GM12865 (cell line): ENCODE data around the gene TMPRSS11F.

ENCODE experiments used
- DNase-seq: peaks from one replicate; pipeline ENCODE4 v3.0.0; 2010; ENCODE audit warnings: low read depth
- H3K4me3 ChIP-seq: 2 replicates; pipeline ENCODE4 v1.5.1; 2011; ENCODE audit warnings: mild to moderate bottlenecking, low read depth, low read length, control low read depth
- TF ChIP-seq, protein P1 (sequence below): IDR thresholded peaks from 2 replicates; pipeline ENCODE4 v1.5.1; 2011; ENCODE audit warnings: low read length, control low read depth, low read depth, inconsistent platforms; ENCODE audit not compliant: insufficient read depth; ENCODE audit errors: missing control alignments

The TMPRSS11F gene

DNA sequence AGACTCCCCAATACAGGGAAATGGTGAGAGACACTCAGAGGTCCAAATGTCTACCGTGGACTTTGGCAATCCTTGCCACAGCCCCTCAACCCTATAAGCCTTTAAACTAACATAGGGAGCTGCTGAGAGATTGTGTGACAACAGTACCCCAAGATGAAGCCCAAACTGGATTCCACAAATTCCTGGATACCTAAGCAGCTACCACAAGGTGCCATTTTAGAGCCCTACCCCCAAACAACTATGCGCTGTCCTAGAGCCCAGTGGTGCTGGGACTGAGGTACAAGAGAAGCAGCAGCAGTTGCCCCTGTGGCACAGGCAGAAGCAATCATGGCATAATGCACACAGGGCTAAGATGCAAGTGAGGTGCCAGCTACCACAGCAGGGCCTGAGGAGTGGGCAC, 2.7 kb upstream of the TMPRSS11F start:
- DNase-seq, result no peak
- no peak overlapping the region for H3K4me3 ChIP-seq
- TF ChIP-seq, protein P1, sequence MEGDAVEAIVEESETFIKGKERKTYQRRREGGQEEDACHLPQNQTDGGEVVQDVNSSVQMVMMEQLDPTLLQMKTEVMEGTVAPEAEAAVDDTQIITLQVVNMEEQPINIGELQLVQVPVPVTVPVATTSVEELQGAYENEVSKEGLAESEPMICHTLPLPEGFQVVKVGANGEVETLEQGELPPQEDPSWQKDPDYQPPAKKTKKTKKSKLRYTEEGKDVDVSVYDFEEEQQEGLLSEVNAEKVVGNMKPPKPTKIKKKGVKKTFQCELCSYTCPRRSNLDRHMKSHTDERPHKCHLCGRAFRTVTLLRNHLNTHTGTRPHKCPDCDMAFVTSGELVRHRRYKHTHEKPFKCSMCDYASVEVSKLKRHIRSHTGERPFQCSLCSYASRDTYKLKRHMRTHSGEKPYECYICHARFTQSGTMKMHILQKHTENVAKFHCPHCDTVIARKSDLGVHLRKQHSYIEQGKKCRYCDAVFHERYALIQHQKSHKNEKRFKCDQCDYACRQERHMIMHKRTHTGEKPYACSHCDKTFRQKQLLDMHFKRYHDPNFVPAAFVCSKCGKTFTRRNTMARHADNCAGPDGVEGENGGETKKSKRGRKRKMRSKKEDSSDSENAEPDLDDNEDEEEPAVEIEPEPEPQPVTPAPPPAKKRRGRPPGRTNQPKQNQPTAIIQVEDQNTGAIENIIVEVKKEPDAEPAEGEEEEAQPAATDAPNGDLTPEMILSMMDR, result no peak

DNA sequence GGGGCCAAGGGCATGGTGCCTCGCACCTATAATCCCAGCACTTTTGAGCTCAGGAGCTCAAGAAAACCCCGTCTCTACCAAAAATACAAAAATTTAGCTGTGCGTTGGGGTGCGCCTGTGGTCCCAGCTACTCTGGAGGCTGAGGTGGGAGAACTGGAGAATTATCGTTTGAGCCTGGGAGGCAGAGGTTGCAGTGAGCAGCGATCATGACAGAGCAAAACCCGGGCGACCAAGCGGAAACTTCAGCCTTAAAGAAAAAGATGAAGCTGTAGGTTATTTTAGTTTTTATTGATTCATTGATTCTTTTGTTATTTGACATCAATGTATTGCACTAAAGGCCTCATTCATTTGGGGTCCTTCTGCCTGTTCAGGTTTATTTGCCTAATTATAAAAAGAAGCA, 5.4 kb downstream of the TMPRSS11F start:
- H3K4me3 ChIP-seq, result no peak overlapping the region

DNA sequence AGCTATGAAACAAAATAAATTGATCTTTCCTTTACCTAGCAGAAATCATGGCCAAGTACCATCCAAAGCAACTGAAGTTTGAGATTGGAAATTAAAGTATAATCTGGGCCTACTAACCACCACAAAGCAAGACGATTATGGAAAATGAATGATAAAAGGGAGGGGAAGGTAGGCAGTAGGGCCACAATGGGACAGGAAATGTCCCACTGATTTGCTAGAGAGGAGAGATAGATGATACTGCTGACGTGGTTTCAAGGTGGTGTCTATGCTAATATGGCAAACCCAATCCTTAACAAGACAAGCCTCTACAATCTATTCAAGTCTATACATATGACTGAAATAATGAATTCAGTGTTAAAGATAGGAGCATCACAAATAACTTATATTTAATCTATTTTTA, 6.1 kb downstream of the TMPRSS11F start:
- TF ChIP-seq, protein P1, result no peak
- no peak overlapping the region for H3K4me3 ChIP-seq
- no peak for DNase-seq

More for the DNA sequence above, 5.4 kb downstream of the TMPRSS11F start:
- TF ChIP-seq, protein P1, result no peak
- DNase-seq, result no peak

DNA sequence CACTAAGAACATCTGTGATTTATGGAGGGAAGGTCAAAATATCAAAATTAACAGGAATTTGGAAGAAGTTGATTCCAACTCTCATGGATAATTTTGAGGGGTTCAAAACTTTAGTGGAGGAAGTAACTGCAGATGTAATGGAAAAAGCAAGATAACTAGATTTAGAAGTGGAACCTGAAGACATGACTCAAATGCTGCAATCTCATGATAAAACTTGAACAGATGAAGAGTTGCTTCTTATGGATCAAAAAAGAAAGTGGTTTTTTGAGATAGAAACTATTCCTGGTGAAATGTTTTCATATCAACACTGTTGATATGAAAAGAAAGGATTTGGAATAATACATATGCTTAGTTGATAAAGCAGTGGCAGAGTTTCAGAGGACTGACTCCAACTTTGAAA, 9.7 kb downstream of the TMPRSS11F start:
- DNase-seq, result no peak
- TF ChIP-seq, protein P1, result no peak
- no peak overlapping the region for H3K4me3 ChIP-seq

DNA sequence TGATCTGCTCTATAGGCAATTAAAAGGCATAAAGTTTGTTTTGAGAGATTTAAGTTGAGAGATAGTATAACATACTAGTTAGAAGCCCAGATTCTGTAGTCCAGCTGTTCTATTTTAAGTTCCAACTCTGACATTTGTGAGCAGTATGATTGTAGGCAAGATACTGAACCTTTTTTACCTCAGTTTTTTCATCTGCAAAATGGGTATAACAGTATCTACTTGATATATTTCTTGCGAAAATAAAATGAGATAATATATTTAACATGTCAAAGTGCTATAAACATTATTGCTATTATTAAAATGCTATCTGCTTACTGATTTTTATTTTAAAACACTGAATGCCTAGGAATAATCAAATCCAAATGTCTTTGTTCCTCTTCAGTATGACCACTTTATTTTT, 19.2 kb downstream of the TMPRSS11F start:
- no peak for DNase-seq
- TF ChIP-seq, protein P1, result no peak
- no peak overlapping the region for H3K4me3 ChIP-seq

DNA sequence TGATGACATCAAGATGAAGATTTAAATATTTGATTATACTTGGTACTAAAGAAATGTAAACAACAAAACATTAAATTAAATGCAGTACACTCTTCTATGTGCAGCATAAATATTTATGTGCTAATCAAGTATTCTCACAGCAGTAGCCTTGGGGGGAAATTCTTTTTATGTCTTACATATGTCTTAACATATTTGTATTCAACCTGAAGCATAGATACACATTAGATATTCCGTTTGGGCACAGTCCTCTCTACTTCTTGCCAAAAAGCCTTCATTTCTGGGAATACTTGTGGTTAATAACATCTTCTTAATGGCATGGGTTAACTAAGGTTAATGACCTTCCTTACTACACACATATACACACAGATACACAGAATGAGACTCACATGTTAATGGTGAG, 19.8 kb downstream of the TMPRSS11F start:
- H3K4me3 ChIP-seq, result no peak overlapping the region
- DNase-seq, result no peak
- TF ChIP-seq, protein P1, result no peak

DNA sequence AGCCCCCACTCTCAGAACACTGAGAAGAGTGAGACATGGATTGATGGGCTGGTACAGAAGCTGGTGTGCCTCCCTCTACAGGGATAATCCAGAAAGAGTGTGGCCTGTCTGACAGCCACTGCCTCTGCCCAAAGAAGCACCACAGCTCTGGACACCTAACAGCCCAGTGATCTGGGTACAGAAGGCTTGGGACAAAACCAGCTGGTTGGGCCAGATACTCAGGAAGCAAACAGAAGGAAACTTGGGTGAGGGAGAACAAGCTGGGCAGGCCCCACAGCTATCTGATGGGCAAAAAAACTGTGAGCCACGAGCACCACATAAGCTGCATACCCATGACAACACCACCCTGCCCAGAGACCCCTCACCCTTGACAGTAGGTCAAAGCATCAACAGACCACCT, 46.9 kb downstream of the TMPRSS11F start:
- TF ChIP-seq, protein P1, result no peak
- H3K4me3 ChIP-seq, result no peak overlapping the region
- no peak for DNase-seq
